HCT116 (cell line): ENCODE results near the gene LMLN. TPM values are rescaled to one million over a fixed set of nuclear protein-coding genes. Genes with fewer than 3 reads are reported as not detected.

Experiments
- ATAC-seq: fragments of 200-7000 bp; cut with Tn5 transposase; 2 replicates; pipeline ENCODE4 v1.9.1; 2020; ENCODE audit warnings: mild to moderate bottlenecking, moderate library complexity
- BruUV-seq: library from RNA; stranded (reverse); fragments of 400-500 nt; replicated peaks from 2 replicates; lab custom pipeline; 2021; lab: Mats Ljungman, UMichigan
- CTCF ChIA-PET: fragments of 300-600 bp; sonication (Branson Sonifier 250); formaldehyde crosslinking; loops from one replicate; lab custom pipeline; 2021; ENCODE audit warnings: antibody characterized with exemption; lab: Charles Lee
- POLR2A ChIA-PET: fragments of 300-600, 350-600 bp; sonication (Branson Sonifier 250); formaldehyde crosslinking; loops from one replicate; lab custom pipeline; 2021; ENCODE audit warnings: antibody characterized with exemption; lab: Charles Lee
- RAD21 ChIA-PET, 2 experiments: fragments of 300-600 bp; sonication (Branson Sonifier 250); formaldehyde crosslinking; loops; one replicate each; lab custom pipeline; 2023; ENCODE audit warnings: low total read pairs in 2 of 2; ENCODE audit not compliant: uncharacterized antibody in 2 of 2, unreplicated experiment in 2 of 2, low non-redundant PET in 1 of 2; lab: Charles Lee
- DNase-seq: peaks from one replicate; pipeline ENCODE4 v3.0.0-alpha.2; 2010; ENCODE audit warnings: low read depth, low spot score
- H2AFZ ChIP-seq: fragments of 200-600 bp; shearing (Covaris generic), sonication (generic); 2 replicates; pipeline ENCODE4 v1.6.1; 2017; ENCODE audit warnings: low read depth, mixed run types, mixed read lengths, antibody characterized with exemption, low read length; ENCODE audit not compliant: poor library complexity, severe bottlenecking
- H3K27ac ChIP-seq: 2 replicates; pipeline ENCODE4 v1.5.1; 2012; ENCODE audit warnings: low read depth, low read length
- H3K27me3 ChIP-seq: fragments of 200-600 bp; sonication (generic); 2 replicates; pipeline ENCODE4 v1.6.1; 2016; ENCODE audit warnings: mixed run types, low read length, mixed read lengths; ENCODE audit not compliant: insufficient read depth
- H3K36me3 ChIP-seq, 2 experiments: fragments of 200-500 bp in 1 of 2; fragments of 200-600 bp in 1 of 2; sonication (Bioruptor generic) in 1 of 2; sonication (generic) in 1 of 2; 2 replicates each; pipeline versions ENCODE4 v1.5.1 to v1.6.1; 2014 to 2016; ENCODE audit warnings: low read length in 2 of 2, inconsistent platforms in 1 of 2, mixed read lengths in 1 of 2, mixed run types in 1 of 2; ENCODE audit not compliant: insufficient read depth in 2 of 2, control insufficient read depth in 1 of 2
- H3K4me1 ChIP-seq, 2 experiments: fragments of 200-600 bp in 1 of 2; sonication (generic) in 1 of 2; 2 replicates each; pipeline versions ENCODE4 v1.5.1 to v1.6.1; 2012 to 2017; ENCODE audit warnings: low read length in 2 of 2, inconsistent platforms in 1 of 2, mild to moderate bottlenecking in 1 of 2, mixed read lengths in 1 of 2, mixed run types in 1 of 2, moderate library complexity in 1 of 2; ENCODE audit not compliant: insufficient read depth in 2 of 2, control insufficient read depth in 1 of 2
- H3K4me2 ChIP-seq: fragments of 200-600 bp; sonication (generic); 2 replicates; pipeline ENCODE4 v1.6.1; 2017; ENCODE audit warnings: mixed run types, low read length, mixed read lengths
- H3K4me3 ChIP-seq, 2 experiments: fragments of 200-600 bp in 1 of 2; sonication (generic) in 1 of 2; replicated peaks in 1 of 2; 2 replicates each; pipeline ENCODE4 v1.5.1; 2011 to 2016; ENCODE audit warnings: low read length in 2 of 2, control low read depth in 1 of 2, low read depth in 1 of 2, mild to moderate bottlenecking in 1 of 2, mixed read lengths in 1 of 2, mixed run types in 1 of 2
- H3K79me2 ChIP-seq: fragments of 200-600 bp; sonication (generic); 2 replicates; pipeline ENCODE4 v1.6.1; 2017; ENCODE audit warnings: mild to moderate bottlenecking, mixed run types, low read length, moderate library complexity, mixed read lengths; ENCODE audit not compliant: insufficient read depth
- H3K9ac ChIP-seq: fragments of 200-600 bp; sonication (generic); 2 replicates; pipeline ENCODE4 v1.6.1; 2016; ENCODE audit warnings: low read length, mixed read lengths
- H3K9me2 ChIP-seq: fragments of 200-600 bp; sonication (generic), shearing (Covaris generic); 2 replicates; pipeline ENCODE4 v1.6.1; 2017; ENCODE audit warnings: mixed run types, mild to moderate bottlenecking, moderate library complexity; ENCODE audit not compliant: insufficient read depth
- H3K9me3 ChIP-seq, 2 experiments: fragments of 200-500 bp in 1 of 2; fragments of 200-600 bp in 1 of 2; sonication (Bioruptor generic) in 1 of 2; sonication (generic) in 1 of 2; 2 replicates each; pipeline ENCODE4 v1.6.1; 2014 to 2017; ENCODE audit warnings: low read length in 2 of 2, mixed read lengths in 2 of 2, inconsistent platforms in 1 of 2, low read depth in 1 of 2, mild to moderate bottlenecking in 1 of 2, mixed run types in 1 of 2, moderate library complexity in 1 of 2; ENCODE audit not compliant: control insufficient read depth in 1 of 2, insufficient read depth in 1 of 2
- H4K20me1 ChIP-seq: fragments of 200-600 bp; sonication (generic), shearing (Covaris generic); 2 replicates; pipeline ENCODE4 v1.6.1; 2017; ENCODE audit warnings: mixed run types, mild to moderate bottlenecking, moderate library complexity; ENCODE audit not compliant: insufficient read depth
- CEBPB ChIP-seq: IDR thresholded peaks from 2 replicates; pipeline ENCODE4 v1.6.1; 2012; ENCODE audit warnings: low read depth
- ELF1 ChIP-seq: IDR thresholded peaks from 2 replicates; pipeline ENCODE4 v1.6.1; 2012; ENCODE audit warnings: low read depth, borderline replicate concordance
- EZH2 ChIP-seq: fragments of 200-600 bp; sonication (generic); IDR thresholded peaks from 2 replicates; pipeline ENCODE4 v1.6.1; 2017; ENCODE audit warnings: antibody characterized with exemption, mixed run types
- EZH2phosphoT487 ChIP-seq: fragments of 200-600 bp; IDR thresholded peaks from 2 replicates; pipeline ENCODE4 v1.6.1; 2018; ENCODE audit warnings: antibody characterized with exemption, borderline replicate concordance
- FOSL1 ChIP-seq: IDR thresholded peaks from 2 replicates; pipeline ENCODE4 v1.6.1; 2012; ENCODE audit warnings: low read depth
- POLR2AphosphoS5 ChIP-seq: IDR thresholded peaks from 2 replicates; pipeline ENCODE4 v1.6.1; 2011; ENCODE audit warnings: mild to moderate bottlenecking, low read depth, low read length, moderate library complexity
- TCF7L2 ChIP-seq: IDR thresholded peaks from 2 replicates; pipeline ENCODE4 v1.7.0; 2011; ENCODE audit warnings: borderline replicate concordance, inconsistent platforms; ENCODE audit not compliant: insufficient read depth, insufficient read length; ENCODE audit errors: extremely low read depth
- YY1 ChIP-seq: IDR thresholded peaks from 2 replicates; pipeline ENCODE4 v1.6.1; 2011; ENCODE audit warnings: low read length, low read depth, moderate library complexity, mild to moderate bottlenecking; ENCODE audit not compliant: insufficient replicate concordance; ENCODE audit errors: extremely low read depth
- ZFX ChIP-seq: fragments of 450-650 bp; IDR thresholded peaks from 2 replicates; pipeline ENCODE4 v1.6.1; 2017
- ZNF274 ChIP-seq: fragments of 200-500 bp; sonication (Bioruptor generic); IDR thresholded peaks from 2 replicates; pipeline ENCODE4 v1.6.1; 2014; ENCODE audit warnings: mild to moderate bottlenecking, low read depth, low read length, inconsistent platforms
- intact Hi-C: fragments of 100-400 bp; cut with micrococcal nuclease; formaldehyde crosslinking; loops from 2 replicates; pipeline ENCODE4 v1.10.0; 2022
- total RNA-seq: library from RNA; stranded (reverse); gene quantifications from one replicate; pipeline ENCODE4 v1.2.1, GENCODE V29; 2021; ENCODE audit not compliant: unreplicated experiment
- TF ChIP-seq, protein P1 (sequence below): IDR thresholded peaks from 2 replicates; pipeline ENCODE4 v1.6.1; 2012

The LMLN gene
- total RNA-seq, 1 experiment from 2014 or later, result 7.2 TPM

DNA sequence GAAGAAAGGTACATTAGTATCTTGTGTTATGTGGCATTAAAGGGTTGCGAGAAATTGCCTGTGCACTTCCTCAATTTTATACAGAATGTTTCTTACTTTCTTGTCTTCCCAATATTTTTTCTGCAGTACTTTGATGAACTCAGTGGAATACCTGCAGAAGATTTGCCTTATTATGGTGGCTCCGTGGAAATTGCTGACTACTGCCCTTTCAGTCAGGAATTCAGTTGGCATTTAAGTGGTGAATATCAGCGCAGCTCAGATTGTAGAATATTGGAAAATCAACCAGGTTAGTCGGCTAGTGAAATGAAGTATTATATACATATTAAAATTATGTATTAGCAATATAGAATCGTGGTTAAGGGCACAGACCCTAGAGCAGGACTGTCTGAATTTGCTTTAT is 61.3 kb downstream of the LMLN start:
- Histone ChIP-seq H3K79me2 (no peaks in the 10 kb centered on the region), H3K4me2 (no peak overlapping the region), H3K36me3 (no peaks in the 10 kb centered on the region)
- POLR2A ChIA-PET, result no interaction called here
- TF ChIP-seq EZH2, result no peak
- no peak for TF ChIP-seq TCF7L2
- no peak for TF ChIP-seq ELF1
- TF ChIP-seq, protein P1, sequence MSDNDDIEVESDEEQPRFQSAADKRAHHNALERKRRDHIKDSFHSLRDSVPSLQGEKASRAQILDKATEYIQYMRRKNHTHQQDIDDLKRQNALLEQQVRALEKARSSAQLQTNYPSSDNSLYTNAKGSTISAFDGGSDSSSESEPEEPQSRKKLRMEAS, result no peak
- no peak for TF ChIP-seq EZH2phosphoT487
- no peak for TF ChIP-seq POLR2AphosphoS5
- TF ChIP-seq YY1, result no peak
- no peak for TF ChIP-seq FOSL1
- no peak for TF ChIP-seq CEBPB
- TF ChIP-seq ZFX, result no peak
- TF ChIP-seq, all 23 proteins: peak for 0
- BruUV-seq, result no TSS peak
- H2AFZ ChIP-seq, result no peak overlapping the region
- ATAC-seq, result no peak
- no peak overlapping the region for H3K4me3 ChIP-seq
- H3K9me3 ChIP-seq, result no peaks in the 10 kb centered on the region
- RAD21 ChIA-PET, result no interaction called here
- CTCF ChIA-PET, result no interaction called here
- H4K20me1 ChIP-seq, result no peaks in the 10 kb centered on the region
- DNase-seq, result no peak
- no peaks in the 10 kb centered on the region for H3K27me3 ChIP-seq
- H3K4me1 ChIP-seq, result no peaks in the 10 kb centered on the region
- H3K9ac ChIP-seq, result no peak overlapping the region
- no peaks in the 10 kb centered on the region; the same call in 1 of the 2 replicates for H3K9me2 ChIP-seq
- intact Hi-C loops, result no loop called here
- H3K27ac ChIP-seq, result no peak overlapping the region

DNA sequence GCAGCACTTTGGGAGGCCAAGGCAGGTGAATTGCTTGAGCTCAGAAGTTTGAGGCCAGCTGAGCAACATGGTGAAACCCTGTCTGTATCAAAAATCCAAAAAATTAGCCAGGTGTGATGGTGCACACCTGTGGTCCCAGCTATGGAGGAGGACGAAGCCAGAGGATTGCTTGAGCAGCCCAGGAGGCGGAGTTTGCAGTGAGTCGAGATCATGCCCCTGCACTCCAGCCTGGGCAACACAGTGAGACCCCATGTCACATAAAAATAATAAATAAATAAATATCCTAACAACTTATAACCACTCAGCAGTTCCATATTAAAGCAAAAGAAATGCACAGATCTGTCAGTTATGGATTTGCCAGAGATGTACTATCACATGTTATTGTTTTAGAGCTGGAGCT is 62.6 kb downstream of the LMLN start:
- Histone ChIP-seq H2AFZ (no peak overlapping the region), H3K27me3 (no peaks in the 10 kb centered on the region), H3K36me3 (no peaks in the 10 kb centered on the region), H3K4me2 (no peak overlapping the region), H3K4me3 (no peak overlapping the region), H3K9ac (no peak overlapping the region), H3K9me2 (no peaks in the 10 kb centered on the region), H4K20me1 (no peaks in the 10 kb centered on the region), H3K9me3 (no peaks in the 10 kb centered on the region), H3K4me1 (no peaks in the 10 kb centered on the region), H3K27ac (no peak overlapping the region), H3K79me2 (no peaks in the 10 kb centered on the region)
- ChIA-PET RAD21 (no interaction called here), POLR2A (no interaction called here), CTCF (no interaction called here)
- no TSS peak for BruUV-seq
- no peak for ATAC-seq
- DNase-seq, result no peak
- intact Hi-C loops, result no loop called here
- no peak for TF ChIP-seq ZNF274
